MCF 10A (cell line): Measurements from ENCODE around the gene FLOT1. TPM values are rescaled to one million over a fixed set of nuclear protein-coding genes. Genes with fewer than 3 reads are reported as not detected.
"Not testable (repeated sequence)": the region's sequence is repeated elsewhere in the genome, so short reads cannot be mapped to it uniquely, and the experiment has no call there.

Experiments
- BruUV-seq: library from RNA; stranded (reverse); fragments of 400-500 nt; replicated peaks from 2 replicates; lab custom pipeline; 2021; lab: Mats Ljungman, UMichigan
- CTCF ChIA-PET: fragments of 300-600 bp; sonication (Branson Sonifier 250); formaldehyde crosslinking; extraction: SDS; loops from one replicate; lab custom pipeline; 2021; ENCODE audit warnings: antibody characterized with exemption, inconsistent platforms; lab: Yijun Ruan, JAX
- POLR2A ChIA-PET: fragments of 300-600, 350-650 bp; sonication (Branson Sonifier 250); formaldehyde crosslinking; extraction: SDS; loops from one replicate; lab custom pipeline; 2020; ENCODE audit warnings: antibody characterized with exemption, inconsistent platforms; lab: Yijun Ruan, JAX
- DNase-seq: peaks from one replicate; pipeline ENCODE4 v3.0.0-alpha.2; 2018; ENCODE audit not compliant: unreplicated experiment
- H3K27ac Mint-ChIP-seq: one replicate; pipeline ENCODE4 v1.8.0; 2022; ENCODE audit warnings: mild to moderate bottlenecking, low read depth, mixed read lengths; ENCODE audit not compliant: unreplicated experiment
- H3K27me3 Mint-ChIP-seq: one replicate; pipeline ENCODE4 v1.8.0; 2022; ENCODE audit warnings: mixed read lengths; ENCODE audit not compliant: insufficient read depth, unreplicated experiment
- H3K36me3 Mint-ChIP-seq: one replicate; pipeline ENCODE4 v1.8.0; 2022; ENCODE audit warnings: mild to moderate bottlenecking, moderate library complexity, mixed read lengths; ENCODE audit not compliant: insufficient read depth, unreplicated experiment
- H3K4me1 Mint-ChIP-seq: one replicate; pipeline ENCODE4 v1.8.0; 2022; ENCODE audit warnings: mixed read lengths; ENCODE audit not compliant: insufficient read depth, unreplicated experiment
- H3K4me3 Mint-ChIP-seq: one replicate; pipeline ENCODE4 v1.8.0; 2022; ENCODE audit warnings: mild to moderate bottlenecking, moderate library complexity, mixed read lengths; ENCODE audit not compliant: unreplicated experiment
- H3K9me3 Mint-ChIP-seq: one replicate; pipeline ENCODE4 v1.8.0; 2022; ENCODE audit warnings: mixed read lengths; ENCODE audit not compliant: unreplicated experiment
- CTCF ChIP-seq: fragments of 200-600 bp; IDR thresholded peaks from one replicate; pipeline ENCODE4 v1.8.0; 2022; ENCODE audit warnings: antibody characterized with exemption, mild to moderate bottlenecking; ENCODE audit not compliant: unreplicated experiment
- intact Hi-C: fragments of 100-400 bp; cut with micrococcal nuclease; formaldehyde crosslinking; loops from 2 replicates; pipeline ENCODE4 v1.14.1; 2022
- total RNA-seq: library from RNA; stranded (reverse); gene quantifications from 2 replicates; pipeline ENCODE4 v1.2.3, GENCODE V29; 2022

The FLOT1 gene
- total RNA-seq, 1 experiment from 2014 or later = 61.8 TPM

- Mint-ChIP-seq H3K4me3 (no peak overlapping the region), H3K36me3 (no peaks in the 10 kb centered on the region), H3K27me3 (no peaks in the 10 kb centered on the region), H3K9me3 (no peaks in the 10 kb centered on the region), H3K4me1 (peaks cover 40% of the 10 kb centered on the region), H3K27ac (no peak overlapping the region)
- intact Hi-C loops = no loop called here
- no peak for DNase-seq
- CTCF ChIA-PET = interaction anchor here (0.6 to 2.3 kb wide), 7 partner anchors 15 to 250 kb away, joined by 3 to 14 read pairs (median 3); no protein-coding TSS in a partner anchor
- POLR2A ChIA-PET = interaction anchor here (0.6 to 5.1 kb wide), 5 partner anchors 10 to 53 kb away, joined by 3 to 74 read pairs (median 48); no protein-coding TSS in a partner anchor
- BruUV-seq = no TSS peak
- TF ChIP-seq CTCF = no peak
Measured at GRCh38 chr6:30767158-30767943, 24.9 kb upstream of the FLOT1 start.

- TF ChIP-seq CTCF = no peak
- peaks cover 40% of the 10 kb centered on the region for H3K4me1 Mint-ChIP-seq
- H3K27me3 Mint-ChIP-seq = no peaks in the 10 kb centered on the region
- H3K27ac Mint-ChIP-seq = no peak overlapping the region
- BruUV-seq = no TSS peak
- H3K36me3 Mint-ChIP-seq = no peaks in the 10 kb centered on the region
- no peak overlapping the region for H3K4me3 Mint-ChIP-seq
- H3K9me3 Mint-ChIP-seq = no peaks in the 10 kb centered on the region
- POLR2A ChIA-PET = interaction anchor here (0.6 to 5.1 kb wide), 3 partner anchors 14 to 885 kb away, joined by 3 to 58 read pairs (median 11); no protein-coding TSS in a partner anchor
- intact Hi-C loops = no loop called here
- CTCF ChIA-PET = interaction anchor here (0.6 to 2.3 kb wide), 8 partner anchors 12 to 88 kb away, joined by 3 to 14 read pairs (median 4); no protein-coding TSS in a partner anchor
- no peak for DNase-seq
Measured at GRCh38 chr6:30766461-30767157, 24.1 kb upstream of the FLOT1 start.

- intact Hi-C loops, H3K9me3 Mint-ChIP-seq, DNase-seq, H3K4me3 Mint-ChIP-seq, BruUV-seq, H3K27me3 Mint-ChIP-seq, H3K27ac Mint-ChIP-seq, H3K36me3 Mint-ChIP-seq: not testable (repeated sequence)
- POLR2A ChIA-PET = interaction anchor here (2.4 to 5.1 kb wide), 2 partner anchors 13 kb away, joined by 16 to 58 read pairs; no protein-coding TSS in a partner anchor
- peaks cover 33% of the 10 kb centered on the region for H3K4me1 Mint-ChIP-seq
- CTCF ChIA-PET = interaction anchor here (0.6 to 2.3 kb wide), 4 partner anchors 13 to 56 kb away, joined by 4 to 14 read pairs (median 4); no protein-coding TSS in a partner anchor
Measured at GRCh38 chr6:30765495-30765894, 23.0 kb upstream of the FLOT1 start.

GRCh38 chr6:30764490-30765043 lies 22.1 kb upstream of the FLOT1 start:
- intact Hi-C loops, DNase-seq, BruUV-seq, H3K4me3 Mint-ChIP-seq, H3K27me3 Mint-ChIP-seq, H3K27ac Mint-ChIP-seq, H3K9me3 Mint-ChIP-seq, H3K36me3 Mint-ChIP-seq: not testable (repeated sequence)
- POLR2A ChIA-PET = interaction anchor here (0.7 to 2.4 kb wide), 8 partner anchors 10 to 56 kb away, joined by 3 to 16 read pairs (median 5); partner anchors contain the start of gene IER3
- CTCF ChIA-PET = interaction anchor here (0.6 to 1.3 kb wide), 2 partner anchors 12 to 58 kb away, joined by 3 to 5 read pairs; no protein-coding TSS in a partner anchor
- H3K4me1 Mint-ChIP-seq = peaks cover 25% of the 10 kb centered on the region
